Stimulated activated CD8-positive, alpha-beta memory T cell treated with anti-CD3 and anti-CD28 coated beads, Interleukin-4, amount 100 ng/mL, for 1 hour (primary cell): Measurements from ENCODE around the gene GRIK4.
"Not testable (repeated sequence)": the region's sequence is repeated elsewhere in the genome, so short reads cannot be mapped to it uniquely, and the experiment has no call there.

Experiments used
- DNase-seq, 2 donors: peaks; one replicate each; pipeline ENCODE4 v3.0.0-alpha.2; 2020; ENCODE audit warnings: low read depth in 2 of 2, low spot score in 1 of 2

GRIK4 gene

DNA sequence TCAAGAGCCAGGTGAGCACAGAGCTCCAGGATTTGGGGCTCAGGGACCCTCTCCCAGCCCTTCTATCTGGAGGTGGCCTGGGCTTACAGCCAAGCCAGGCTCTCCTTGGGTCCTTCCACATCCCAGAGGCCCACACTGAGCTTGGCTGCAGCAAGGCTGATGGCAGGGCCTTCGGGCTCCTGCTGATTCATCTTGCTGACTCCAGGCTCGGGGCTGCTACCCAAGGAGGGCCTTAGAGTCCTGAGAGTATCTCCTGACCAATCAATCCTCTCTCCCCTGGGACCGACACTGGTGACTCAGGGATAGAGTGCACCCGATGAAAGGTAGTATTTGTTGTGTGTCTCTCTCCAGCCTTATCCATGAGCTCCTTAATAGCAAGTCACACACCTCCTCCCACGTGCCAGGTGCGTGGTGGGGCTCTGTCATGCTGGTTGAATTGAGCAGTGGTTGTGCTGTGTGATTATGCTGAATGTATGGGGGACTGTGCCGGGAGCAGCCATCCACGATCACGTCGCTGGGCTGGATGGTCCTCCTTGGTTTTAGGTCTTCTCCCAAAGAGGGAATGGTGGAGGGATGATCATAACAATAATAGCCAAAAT, 62.3 kb downstream of the GRIK4 start:
- DNase-seq, result no peak

DNA sequence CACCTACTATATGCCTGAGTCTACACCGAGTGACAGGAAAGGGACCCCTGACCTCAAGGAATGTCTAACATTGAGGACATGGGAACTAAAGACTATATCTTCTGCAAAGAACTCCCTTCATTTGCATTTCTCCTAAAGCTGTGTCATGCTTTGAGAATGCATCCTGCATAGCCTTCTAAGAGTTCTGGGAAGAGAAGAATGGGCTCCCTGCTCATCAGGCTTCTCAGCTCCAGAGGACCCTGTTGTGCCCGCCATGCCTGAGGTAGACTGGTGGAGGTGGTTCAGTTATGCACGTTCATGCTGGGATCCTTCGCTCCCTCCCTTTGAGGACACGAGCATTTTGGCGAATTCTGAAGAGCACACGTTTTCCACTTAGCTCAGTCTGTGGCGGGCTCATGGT, 63.3 kb downstream of the GRIK4 start:
- no peak for DNase-seq

DNA sequence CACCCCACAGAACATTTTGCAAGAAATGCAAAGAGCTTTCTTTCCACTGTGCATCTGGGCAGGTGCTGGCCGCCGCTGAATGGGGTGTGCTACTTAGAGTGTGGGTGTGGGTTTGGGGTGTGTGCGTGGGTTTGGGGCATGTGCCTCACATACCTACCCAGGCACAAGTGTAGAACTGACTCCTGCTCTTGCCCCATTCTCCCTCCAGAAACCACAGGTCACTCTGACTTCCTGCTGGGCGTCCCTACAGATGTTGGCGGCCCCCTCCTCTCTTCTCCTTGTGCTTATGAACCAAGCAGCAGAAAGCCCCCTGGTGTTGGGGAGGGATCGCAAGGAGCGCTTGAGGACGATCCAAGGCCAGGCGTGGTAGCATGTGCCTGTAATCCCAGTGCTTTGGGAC, 63.9 kb downstream of the GRIK4 start:
- DNase-seq, result no peak

DNA sequence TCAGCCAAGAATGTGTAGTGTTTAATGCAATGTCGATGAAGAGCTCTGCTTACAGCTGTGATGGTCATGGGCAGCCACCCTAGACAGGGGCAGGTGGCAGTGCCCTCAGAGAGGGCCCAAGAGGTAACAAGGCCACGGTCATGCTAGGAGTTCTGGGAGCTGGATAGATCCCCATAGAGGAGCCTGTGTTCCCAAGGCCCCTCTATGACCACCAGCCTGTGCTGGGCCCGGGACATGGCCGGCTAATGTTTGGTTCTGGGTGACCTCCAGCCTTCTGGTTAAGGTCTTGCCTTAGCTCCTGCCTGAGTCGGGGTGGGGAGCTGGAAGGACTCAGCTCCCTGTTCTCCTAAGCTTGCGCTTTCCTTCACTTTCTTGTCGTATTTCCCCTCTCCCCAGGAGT, 65.1 kb downstream of the GRIK4 start:
- DNase-seq, result no peak

DNA sequence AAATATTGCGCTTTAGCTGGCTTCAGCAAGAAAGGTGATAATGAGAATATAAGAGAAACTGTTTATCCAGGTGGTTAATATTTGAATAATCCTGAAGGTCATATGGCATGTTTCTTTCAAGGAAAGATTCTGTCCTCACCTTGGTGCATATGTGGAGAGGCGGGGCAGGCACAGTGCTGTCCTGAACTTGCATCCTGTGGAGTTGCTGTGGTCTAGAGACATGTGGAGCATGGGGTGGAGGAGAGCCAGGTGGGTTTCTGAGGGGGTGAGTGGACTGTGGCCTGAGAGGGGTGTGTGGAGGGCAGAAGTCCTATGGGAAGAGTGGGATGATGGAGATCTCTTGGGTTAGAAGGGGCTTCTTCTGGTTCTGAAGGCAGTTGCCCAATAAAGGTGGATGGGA, 65.5 kb downstream of the GRIK4 start:
- no peak for DNase-seq

DNA sequence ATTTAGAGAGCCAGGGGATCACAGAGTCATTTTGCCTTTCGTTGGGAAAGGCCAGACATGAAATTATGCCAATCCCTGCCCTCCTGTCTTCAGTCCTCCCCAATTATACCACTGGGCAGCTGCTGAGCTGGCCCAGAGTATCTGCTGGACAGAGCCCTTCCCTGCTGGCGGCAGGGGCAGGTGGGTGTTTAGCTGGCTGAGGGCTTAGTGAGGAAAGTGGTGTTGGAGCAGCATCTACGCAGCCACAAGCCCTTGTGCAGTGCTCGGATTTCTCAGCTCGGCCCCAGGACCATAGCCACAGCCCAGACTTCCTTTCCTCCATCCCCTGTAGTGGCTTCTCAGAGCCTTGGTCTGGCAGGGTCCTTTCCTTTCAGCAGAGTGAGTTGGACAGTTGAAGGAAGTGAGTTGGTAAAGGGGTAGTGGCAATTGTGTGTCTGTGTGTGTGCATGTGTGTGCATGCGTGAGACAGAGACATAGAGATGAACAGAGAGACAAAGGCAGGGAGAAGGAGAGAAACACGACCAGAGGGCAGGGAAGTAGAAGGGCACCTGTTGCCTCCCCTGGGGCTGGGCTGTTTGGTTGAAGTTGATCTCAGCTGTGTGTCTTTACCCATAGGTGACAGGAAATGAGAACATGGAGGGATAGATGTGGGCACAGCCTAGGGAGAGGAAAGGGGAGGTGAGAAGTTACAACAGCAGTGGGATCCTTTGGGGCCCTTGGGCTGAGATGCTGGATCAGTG, 66.2 kb downstream of the GRIK4 start:
- no peak for DNase-seq

DNA sequence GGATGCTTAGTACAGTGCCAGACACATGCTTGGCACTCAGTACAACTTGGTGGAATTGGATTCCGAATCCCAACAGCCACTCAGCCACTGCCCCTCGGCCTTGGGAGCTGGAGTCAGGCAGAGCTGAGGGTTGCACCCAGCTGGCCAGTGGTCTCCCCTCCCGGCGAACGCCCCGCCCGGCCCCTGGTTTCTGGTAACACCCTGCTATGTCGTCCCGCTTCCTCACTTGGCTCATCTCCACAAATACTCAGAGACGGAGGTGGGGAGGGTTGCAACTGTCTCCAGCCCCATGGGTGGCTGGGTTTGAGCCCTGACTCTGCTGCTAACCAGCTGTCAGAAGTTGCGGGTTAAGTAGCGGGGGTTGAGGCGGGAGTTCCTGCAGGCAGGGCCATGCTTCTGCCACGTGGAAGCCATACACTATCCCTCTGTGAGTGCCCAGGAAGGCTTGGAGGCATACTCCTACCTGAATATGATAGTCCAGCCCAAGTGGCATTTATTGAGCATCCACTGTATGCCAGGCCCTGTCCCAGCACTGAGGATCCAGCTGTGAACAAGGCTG, 67.1 kb downstream of the GRIK4 start:
- no peak for DNase-seq

DNA sequence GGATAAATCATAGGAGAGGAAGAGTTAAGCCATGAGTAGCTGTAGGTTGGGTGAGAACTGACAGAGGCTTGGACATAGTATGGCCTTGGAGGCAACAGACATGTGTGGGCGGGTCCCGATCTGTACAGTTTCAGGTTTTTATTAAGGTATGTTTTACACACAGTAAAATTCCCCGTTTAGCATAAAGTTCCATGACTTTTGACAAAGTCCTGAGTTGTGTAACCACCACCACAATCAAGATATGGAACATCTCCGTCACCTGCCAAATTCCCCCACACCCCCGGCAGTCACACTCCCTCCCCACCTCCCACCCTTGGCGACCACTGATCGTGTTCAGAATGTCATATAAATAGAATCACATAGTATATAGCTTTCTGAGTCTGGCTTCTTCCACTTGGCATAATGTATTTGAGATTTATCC, 68.1 kb downstream of the GRIK4 start:
- no peak for DNase-seq

DNA sequence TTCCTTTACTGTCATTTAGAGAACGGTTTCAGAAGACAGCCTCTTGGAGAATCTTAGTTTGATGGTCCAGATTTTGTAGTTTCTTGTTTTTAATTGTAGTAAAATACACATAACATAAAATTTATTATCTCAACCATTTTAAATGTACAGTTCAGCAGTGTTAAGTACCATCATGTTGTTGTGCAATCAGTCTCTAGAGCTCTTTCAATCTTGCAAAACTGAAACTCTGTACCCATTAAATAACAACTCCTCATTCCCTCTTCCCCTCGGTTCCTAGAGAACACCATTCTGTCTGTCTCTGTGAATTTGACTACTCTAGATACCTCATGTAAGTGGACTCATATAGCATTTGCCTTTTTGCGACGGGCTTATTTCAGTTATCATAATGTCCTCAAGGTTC, 69.8 kb downstream of the GRIK4 start:
- no peak for DNase-seq

DNA sequence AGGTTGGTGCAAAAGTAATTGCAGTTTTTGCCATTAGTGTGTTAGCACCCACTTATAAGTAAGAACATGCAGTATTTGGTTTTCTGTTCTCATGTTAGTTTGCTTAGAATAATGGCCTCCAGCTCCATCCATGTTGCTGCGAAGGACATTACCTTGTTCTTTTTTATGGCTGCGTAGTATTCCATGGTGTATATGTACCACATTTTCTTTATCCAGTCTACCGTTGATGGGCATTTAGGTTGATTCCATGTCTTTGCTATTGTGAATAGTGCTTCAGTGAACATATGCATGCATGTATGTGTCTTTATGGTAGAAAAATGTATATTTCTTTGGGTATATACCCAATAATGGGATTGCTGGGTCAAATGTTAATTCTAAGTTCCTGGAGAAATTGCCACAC, 71.0 kb downstream of the GRIK4 start:
- DNase-seq, result not testable (repeated sequence)

DNA sequence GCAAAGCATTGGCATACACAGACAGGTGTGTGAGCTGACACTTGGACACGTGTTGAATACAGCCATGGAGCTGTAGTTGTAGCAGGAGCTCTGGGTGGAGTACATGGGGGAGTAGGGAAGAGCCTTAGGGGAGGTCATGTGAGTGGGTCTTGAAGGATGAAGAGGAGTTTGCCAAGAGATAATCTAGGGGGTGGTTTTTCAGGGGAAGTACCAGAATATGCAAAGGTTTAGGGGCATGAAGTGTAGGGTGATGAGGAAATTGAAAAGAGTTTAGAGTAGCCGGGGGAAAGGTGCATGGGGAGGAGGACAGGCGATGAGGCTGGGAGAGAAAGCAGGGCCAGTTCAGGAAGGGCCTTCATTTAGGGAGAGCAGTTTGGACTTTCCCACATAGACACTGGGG, 74.5 kb downstream of the GRIK4 start:
- DNase-seq, result no peak

DNA sequence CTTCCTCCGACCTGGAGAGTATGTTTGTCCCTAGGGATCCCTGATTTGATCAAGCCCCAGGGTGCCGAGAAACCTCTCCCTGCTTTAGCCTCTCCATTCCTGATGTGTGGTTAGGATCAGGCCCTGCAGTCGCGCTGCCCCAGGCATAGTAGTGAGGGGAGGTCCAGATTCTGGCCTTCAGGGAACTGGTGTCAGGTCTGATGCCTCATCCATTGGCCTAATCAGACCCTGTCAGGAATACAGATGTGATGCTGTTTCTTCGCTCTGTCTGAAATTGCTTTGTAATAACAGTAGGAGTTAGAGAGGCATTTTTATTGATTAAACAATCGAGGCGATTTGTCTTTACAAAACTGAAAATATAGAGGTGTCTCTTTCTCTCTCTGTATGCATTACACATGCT, 75.2 kb downstream of the GRIK4 start:
- DNase-seq, result no peak

DNA sequence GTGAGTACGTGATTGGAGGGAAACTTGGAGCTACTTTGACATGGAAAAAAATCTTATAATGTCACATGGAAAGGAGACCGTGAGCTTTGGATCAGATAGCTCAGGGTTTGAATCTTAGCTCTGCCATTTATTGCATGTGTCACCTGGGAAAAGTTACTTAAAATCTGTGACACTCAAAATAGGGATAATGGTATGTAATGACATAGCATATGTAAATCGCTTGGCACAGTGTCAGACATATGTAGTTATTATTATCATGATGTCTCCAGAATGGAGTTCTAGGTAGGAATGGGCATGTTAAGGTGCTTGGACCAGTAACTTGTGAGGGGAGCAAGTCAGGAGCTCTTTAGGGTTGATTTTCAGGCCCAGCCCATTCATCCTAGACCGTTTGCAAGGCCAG, 75.8 kb downstream of the GRIK4 start:
- DNase-seq, result no peak

DNA sequence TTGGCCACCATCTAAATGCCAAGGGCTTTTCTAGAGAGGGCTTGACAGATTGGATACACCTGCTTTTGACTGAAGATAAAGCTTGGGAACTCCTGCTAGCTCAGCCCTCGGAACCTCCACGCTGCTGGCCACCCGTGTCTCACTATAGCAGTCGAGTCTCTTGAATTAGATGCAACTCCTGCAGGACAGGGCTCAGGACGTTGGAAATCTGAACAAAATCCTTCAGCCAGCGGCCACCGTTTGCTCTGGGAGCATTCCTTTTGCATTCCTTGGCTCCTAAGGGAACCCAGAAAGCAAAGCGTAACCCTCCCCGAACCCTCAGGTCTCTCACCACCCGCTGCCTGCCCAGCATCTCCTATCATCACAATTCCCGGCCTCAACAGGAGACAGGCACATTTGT, 77.8 kb downstream of the GRIK4 start:
- DNase-seq, result no peak

DNA sequence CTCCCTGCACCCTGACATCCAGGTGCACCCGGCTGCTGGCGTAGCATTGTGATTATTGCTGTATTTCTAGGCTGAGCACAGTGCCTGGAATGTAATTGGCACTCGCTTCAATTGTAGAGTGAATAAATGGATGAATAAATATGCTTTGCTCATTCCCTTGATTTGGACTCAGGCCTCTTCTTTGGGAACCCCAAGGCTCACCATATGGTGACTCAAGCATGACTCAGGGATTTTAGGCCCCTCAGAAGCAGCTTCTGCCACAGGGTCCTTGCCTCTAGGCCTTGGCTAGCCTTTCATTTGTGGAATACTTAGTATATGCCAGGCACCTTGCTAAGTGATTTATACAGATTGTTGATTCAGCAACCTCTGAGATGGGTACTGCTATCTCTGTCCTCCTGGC, 78.9 kb downstream of the GRIK4 start:
- no peak for DNase-seq

DNA sequence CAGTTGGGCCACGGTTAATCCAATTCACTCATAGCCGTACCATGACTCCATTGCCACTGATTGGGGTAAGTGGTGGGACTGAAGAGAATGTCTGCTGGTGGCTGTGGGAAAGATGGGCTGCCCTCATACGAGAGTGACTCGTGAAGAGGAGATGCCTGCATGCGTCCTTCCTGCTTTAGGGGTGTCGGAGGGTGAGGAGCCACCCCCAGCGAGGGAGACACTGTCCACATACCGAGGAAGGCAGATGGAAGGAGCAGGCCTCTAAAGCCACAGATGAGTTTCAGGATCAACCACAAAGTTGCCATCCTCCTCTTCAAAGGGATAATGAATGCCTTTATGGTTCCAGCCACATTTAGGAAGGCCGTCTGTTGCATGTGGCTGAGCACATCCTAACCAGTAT, 83.2 kb downstream of the GRIK4 start:
- no peak for DNase-seq

DNA sequence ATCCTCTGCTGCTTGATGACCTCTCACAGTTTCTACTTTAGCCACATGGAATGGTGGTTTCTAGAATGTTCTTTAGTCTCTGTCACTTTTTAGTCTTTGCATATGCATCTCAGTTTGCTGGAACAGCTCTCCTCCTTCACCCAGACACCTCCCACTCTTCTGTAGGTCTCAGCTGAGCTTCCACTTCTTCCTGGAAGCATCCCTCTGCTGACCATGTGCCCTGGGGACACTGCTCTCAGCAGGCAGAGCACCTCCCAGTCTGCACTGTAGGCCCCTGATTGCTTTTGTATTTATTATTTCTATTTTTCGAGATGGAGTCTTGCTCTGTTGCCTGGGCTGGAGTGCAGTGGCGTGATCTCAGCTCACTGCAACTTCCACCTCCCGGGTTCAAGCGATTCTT, 84.0 kb downstream of the GRIK4 start:
- DNase-seq, result no peak

DNA sequence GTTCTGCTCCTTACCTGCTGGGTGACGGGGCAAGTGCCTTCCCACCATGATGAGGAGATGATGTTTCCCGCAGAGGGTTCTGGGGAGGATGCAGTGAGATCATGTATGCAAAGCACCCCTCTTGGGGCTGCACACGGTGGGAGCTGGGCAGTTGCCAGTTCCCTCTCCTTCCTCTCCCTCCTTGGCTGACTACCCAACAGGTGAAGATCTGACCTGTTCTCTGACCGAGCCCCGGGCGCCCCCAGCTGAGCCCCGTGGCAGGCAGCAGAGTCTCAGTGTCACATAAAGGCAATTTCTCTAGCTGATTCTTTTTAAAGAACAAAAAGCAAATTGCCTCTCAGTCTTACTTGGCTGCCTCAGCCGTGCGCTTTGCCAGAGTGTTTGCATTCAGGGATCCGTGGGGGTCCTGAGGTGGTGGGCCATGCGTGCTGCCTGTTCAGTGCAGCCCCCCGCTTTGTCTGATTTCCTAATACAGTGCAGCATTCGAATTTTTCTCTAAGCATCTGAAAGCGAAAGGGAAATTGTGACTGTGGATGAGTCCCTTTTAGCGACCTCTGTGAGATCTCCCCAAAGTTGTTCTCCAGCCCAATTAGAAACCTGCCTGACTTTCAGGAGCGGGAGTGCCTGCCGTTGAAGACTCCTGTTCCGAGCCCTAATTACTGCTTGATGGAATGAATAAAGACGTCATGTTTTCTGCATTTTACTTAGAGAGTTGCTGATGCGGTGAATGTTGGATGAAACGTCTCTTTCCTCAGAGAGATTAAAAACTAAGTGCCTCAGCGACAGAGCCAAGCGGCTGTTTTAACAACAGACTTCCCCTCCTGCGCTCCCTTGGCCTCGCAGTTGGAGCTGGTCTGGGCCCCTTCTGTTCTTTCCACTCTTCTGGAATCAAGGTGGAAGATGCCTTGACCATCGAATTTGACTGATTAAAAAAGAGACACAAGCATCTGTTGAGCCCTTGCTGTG, 86.0 kb downstream of the GRIK4 start:
- no peak for DNase-seq

DNA sequence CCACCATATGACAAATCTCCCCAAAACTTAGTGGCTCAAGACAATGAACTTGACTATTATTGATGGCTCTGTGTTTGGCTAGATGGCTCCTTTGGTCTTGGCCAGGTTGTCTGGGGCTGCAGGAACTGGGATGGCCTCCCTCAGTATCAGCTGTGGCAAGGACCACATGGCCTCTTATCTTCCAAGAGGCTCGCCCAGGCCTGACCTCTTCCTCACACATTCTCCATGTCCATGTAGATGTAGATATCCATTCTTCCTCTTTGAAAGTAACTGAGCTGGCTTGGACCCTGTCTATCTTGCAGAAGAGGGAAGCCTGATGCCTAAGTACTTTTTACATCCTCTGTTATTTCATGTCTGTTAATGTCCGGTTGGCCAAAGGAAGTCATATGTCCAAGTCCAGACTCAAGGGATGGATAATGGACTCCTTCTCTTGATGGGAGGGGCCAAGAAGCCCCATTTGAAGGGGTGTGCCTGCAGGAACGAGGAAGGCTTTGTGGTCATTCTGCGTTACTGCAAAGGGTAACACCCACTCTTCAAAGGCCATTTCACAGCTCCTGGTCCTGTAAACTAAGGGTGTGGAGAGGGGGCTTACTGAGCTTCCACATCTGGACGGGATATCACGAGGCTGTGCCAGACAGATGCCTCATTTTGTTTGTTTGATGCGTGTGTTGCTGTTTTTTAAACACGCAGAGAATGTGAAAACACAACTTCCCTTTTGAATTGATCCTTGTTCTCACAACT, 87.1 kb downstream of the GRIK4 start:
- DNase-seq, result no peak

DNA sequence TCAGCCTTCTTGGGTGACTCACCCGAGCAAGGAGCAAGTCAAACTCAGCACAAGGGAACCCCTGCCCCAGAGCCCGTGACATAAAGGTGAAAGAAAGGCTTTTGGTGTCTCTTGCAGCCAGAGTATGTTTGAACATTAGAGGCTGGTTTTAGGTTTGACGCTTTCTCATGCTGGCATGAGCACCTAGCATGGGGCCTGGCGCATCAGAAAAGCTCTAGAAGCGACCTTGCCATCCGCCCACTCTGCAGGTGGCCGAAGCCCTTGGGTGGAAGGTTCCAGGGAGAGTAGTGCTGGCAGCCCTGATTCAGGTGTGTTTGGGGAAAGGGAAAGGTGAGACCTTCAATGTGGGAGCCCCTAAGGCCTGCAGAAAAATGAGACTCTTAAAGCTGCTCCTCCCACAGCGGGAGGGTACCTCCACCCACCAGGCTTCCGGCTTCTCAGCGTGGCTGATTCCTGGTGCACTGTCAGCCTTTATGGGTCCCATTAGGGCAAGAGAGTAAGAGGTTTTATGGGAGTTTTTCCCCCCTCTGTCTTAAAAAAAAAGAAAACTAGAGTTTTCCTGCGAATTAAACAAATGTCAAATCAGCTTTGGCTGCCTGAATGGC, 88.4 kb downstream of the GRIK4 start:
- no peak for DNase-seq

DNA sequence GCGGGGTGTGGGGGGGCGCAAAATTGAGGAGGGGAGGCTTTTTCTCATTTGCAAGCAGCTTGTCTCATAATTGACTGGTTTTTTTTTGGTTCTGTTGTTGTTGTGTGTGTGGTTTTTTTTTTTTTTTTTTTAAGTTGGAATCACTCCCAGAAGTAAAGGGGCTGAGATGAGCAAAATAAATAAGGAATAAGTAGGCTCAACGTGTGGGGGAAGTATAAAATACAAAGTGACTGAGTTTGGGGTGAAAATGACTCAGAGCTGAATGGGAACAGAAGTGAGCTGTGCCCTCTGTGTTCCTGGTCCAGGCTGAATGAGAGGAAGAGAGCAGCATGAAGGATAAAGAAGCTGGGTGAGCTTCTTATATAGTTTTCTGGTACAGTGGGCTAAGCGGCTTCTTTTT, 90.0 kb downstream of the GRIK4 start:
- DNase-seq, result no peak
